Trophoblast cell (in vitro differentiated cells and primary cell): ENCODE data around the gene LCLAT1.

Experiments
- DNase-seq, 2 donors: peaks; one replicate each; pipeline ENCODE4 v3.0.0-alpha.2; 2016
- H2AFZ ChIP-seq: 2 replicates; pipeline ENCODE4 v1.6.1; 2013; ENCODE audit warnings: low read length, moderate library complexity, mild to moderate bottlenecking; ENCODE audit not compliant: insufficient read depth, poor library complexity
- H2AK5ac ChIP-seq: 2 replicates; pipeline ENCODE4 v1.6.1; 2013; ENCODE audit warnings: mild to moderate bottlenecking, low read length
- H2BK120ac ChIP-seq: 2 replicates; pipeline ENCODE4 v1.6.1; 2013; ENCODE audit warnings: low read length, mild to moderate bottlenecking, moderate library complexity; ENCODE audit not compliant: insufficient read depth, poor library complexity
- H2BK12ac ChIP-seq: 2 replicates; pipeline ENCODE4 v1.6.1; 2013; ENCODE audit warnings: mild to moderate bottlenecking, low read length, moderate library complexity
- H2BK5ac ChIP-seq: 2 replicates; pipeline ENCODE4 v1.6.1; 2013; ENCODE audit warnings: low read length, low read depth, moderate library complexity, mild to moderate bottlenecking; ENCODE audit not compliant: poor library complexity
- H3K14ac ChIP-seq: 2 replicates; pipeline ENCODE4 v1.6.1; 2013; ENCODE audit warnings: mild to moderate bottlenecking, low read length
- H3K18ac ChIP-seq: 2 replicates; pipeline ENCODE4 v1.6.1; 2013; ENCODE audit warnings: mild to moderate bottlenecking, low read length
- H3K23ac ChIP-seq: 2 replicates; pipeline ENCODE4 v1.6.1; 2013; ENCODE audit warnings: low read length
- H3K27ac ChIP-seq: 2 replicates; pipeline ENCODE4 v1.5.1; 2013; ENCODE audit warnings: low read depth, mild to moderate bottlenecking, inconsistent platforms, low read length, moderate library complexity
- H3K27me3 ChIP-seq: 2 replicates; pipeline ENCODE4 v1.6.1; 2013; ENCODE audit warnings: inconsistent platforms, mild to moderate bottlenecking, low read length, moderate library complexity; ENCODE audit not compliant: insufficient read depth
- H3K36me3 ChIP-seq, 2 experiments: 1 replicate in 1 of 2; 2 replicates in 1 of 2; pipeline ENCODE4 v1.6.1; 2013; ENCODE audit warnings: low read length in 2 of 2, mild to moderate bottlenecking in 2 of 2, moderate library complexity in 1 of 2; ENCODE audit not compliant: insufficient read depth in 2 of 2, control insufficient read depth in 1 of 2
- H3K4ac ChIP-seq: 2 replicates; pipeline ENCODE4 v1.6.1; 2013; ENCODE audit warnings: low read depth, mild to moderate bottlenecking, low read length, moderate library complexity
- H3K4me1 ChIP-seq, 2 experiments: 1 replicate in 1 of 2; 2 replicates in 1 of 2; pipeline ENCODE4 v1.6.1; 2013; ENCODE audit warnings: low read length in 2 of 2, mild to moderate bottlenecking in 2 of 2, moderate library complexity in 1 of 2; ENCODE audit not compliant: insufficient read depth in 2 of 2, control insufficient read depth in 1 of 2
- H3K4me2 ChIP-seq: 2 replicates; pipeline ENCODE4 v1.6.1; 2013; ENCODE audit warnings: inconsistent platforms, mild to moderate bottlenecking, low read length, moderate library complexity
- H3K4me3 ChIP-seq: 2 replicates; pipeline ENCODE4 v1.5.1; 2013; ENCODE audit warnings: mild to moderate bottlenecking, low read depth, low read length, inconsistent platforms
- H3K79me1 ChIP-seq: one replicate; pipeline ENCODE4 v1.6.1; 2013; ENCODE audit warnings: low read length
- H3K79me2 ChIP-seq: 2 replicates; pipeline ENCODE4 v1.6.1; 2013; ENCODE audit warnings: low read length, mild to moderate bottlenecking; ENCODE audit not compliant: control insufficient read depth, insufficient read depth, poor library complexity
- H3K9ac ChIP-seq: 2 replicates; pipeline ENCODE4 v1.6.1; 2013; ENCODE audit warnings: mild to moderate bottlenecking, low read length
- H3K9me3 ChIP-seq: 2 replicates; pipeline ENCODE4 v1.6.1; 2013; ENCODE audit warnings: low read depth, mild to moderate bottlenecking, control low read depth, inconsistent platforms, low read length; ENCODE audit not compliant: insufficient read depth
- H4K12ac ChIP-seq: 2 replicates; pipeline ENCODE4 v1.6.1; 2013; ENCODE audit warnings: low read depth, mild to moderate bottlenecking, low read length, moderate library complexity
- H4K8ac ChIP-seq: 2 replicates; pipeline ENCODE4 v1.6.1; 2013; ENCODE audit warnings: low read depth, mild to moderate bottlenecking, low read length, moderate library complexity
- H4K91ac ChIP-seq: one replicate; pipeline ENCODE4 v1.6.1; 2013; ENCODE audit warnings: low read depth, mild to moderate bottlenecking, low read length, moderate library complexity
- WGBS: extraction: QIAGEN DNeasy Blood & Tissue Kit; methylation state at CpG from one replicate; pipeline ENCODE4 v1.1.7; 2013; ENCODE audit warnings: missing lambda C conversion rate; ENCODE audit not compliant: insufficient read length, insufficient coverage; ENCODE audit errors: extremely low coverage; 5-methylcytosine and 5-hydroxymethylcytosine counted together

Gene LCLAT1

GRCh38 chr2:30688956-30689401 lies 241.9 kb downstream of the LCLAT1 start:
- Histone ChIP-seq H3K27me3 (no peaks in the 10 kb centered on the region), H2BK5ac (no peak overlapping the region), H3K9ac (no peak overlapping the region), H2BK12ac (no peak overlapping the region), H3K9me3 (peaks cover 1% of the 10 kb centered on the region), H3K4me1 (peaks cover 0 to 3% of the 10 kb centered on the region in 2 experiments), H3K79me1 (peaks cover 4% of the 10 kb centered on the region), H3K36me3 (no peaks in the 10 kb centered on the region), H3K14ac (peak overlapping the region; percentile 11), H4K12ac (no peak overlapping the region), H4K8ac (no peak overlapping the region), H3K27ac (no peak overlapping the region), H2BK120ac (no peak overlapping the region), H3K4me3 (no peak overlapping the region), H3K4me2 (no peak overlapping the region), H2AFZ (no peak overlapping the region), H3K18ac (no peak overlapping the region), H2AK5ac (no peak overlapping the region), H3K4ac (no peak overlapping the region), H4K91ac (no peak overlapping the region), H3K79me2 (no peaks in the 10 kb centered on the region), H3K23ac (no peak overlapping the region)
- DNase-seq, result no peak
- no CpG with 5 or more reads among the region's 4 CpGs for WGBS

- peak overlapping the region; percentile 49 for H2AK5ac ChIP-seq
- no peak overlapping the region for H2AFZ ChIP-seq
- peak overlapping the region; percentile 11 for H2BK12ac ChIP-seq
- no peak overlapping the region for H4K8ac ChIP-seq
- H3K79me2 ChIP-seq, result no peaks in the 10 kb centered on the region
- H3K9ac ChIP-seq, result no peak overlapping the region
- H3K4ac ChIP-seq, result no peak overlapping the region
- no peaks in the 10 kb centered on the region for H3K27me3 ChIP-seq
- H3K36me3 ChIP-seq, result no peaks in the 10 kb centered on the region
- peaks cover 0 to 3% of the 10 kb centered on the region in 2 experiments for H3K4me1 ChIP-seq
- no peak overlapping the region for H3K4me2 ChIP-seq
- no peak overlapping the region for H4K91ac ChIP-seq
- no peak overlapping the region for H2BK120ac ChIP-seq
- WGBS, result no CpG with 5 or more reads among the region's 6 CpGs
- no peak overlapping the region for H3K23ac ChIP-seq
- H2BK5ac ChIP-seq, result no peak overlapping the region
- no peak overlapping the region for H3K4me3 ChIP-seq
- no peak overlapping the region for H3K14ac ChIP-seq
- no peak for DNase-seq
- peaks cover 1% of the 10 kb centered on the region for H3K9me3 ChIP-seq
- peaks cover 4% of the 10 kb centered on the region for H3K79me1 ChIP-seq
- H3K27ac ChIP-seq, result no peak overlapping the region
- H3K18ac ChIP-seq, result no peak overlapping the region
- no peak overlapping the region for H4K12ac ChIP-seq
Measured at GRCh38 chr2:30689496-30690125, 242.6 kb downstream of the LCLAT1 start.

GRCh38 chr2:30690126-30690561 lies 243.1 kb downstream of the LCLAT1 start:
- H3K4me2 ChIP-seq, result no peak overlapping the region
- H4K91ac ChIP-seq, result no peak overlapping the region
- no peak overlapping the region for H3K18ac ChIP-seq
- H3K9ac ChIP-seq, result no peak overlapping the region
- no peak overlapping the region for H2AFZ ChIP-seq
- H4K8ac ChIP-seq, result no peak overlapping the region
- H2AK5ac ChIP-seq, result no peak overlapping the region
- no peak overlapping the region for H2BK120ac ChIP-seq
- H2BK12ac ChIP-seq, result no peak overlapping the region
- no peak overlapping the region for H2BK5ac ChIP-seq
- H3K79me2 ChIP-seq, result no peaks in the 10 kb centered on the region
- H3K27ac ChIP-seq, result no peak overlapping the region
- peaks cover 4% of the 10 kb centered on the region for H3K79me1 ChIP-seq
- no peak overlapping the region for H3K4me3 ChIP-seq
- H3K4me1 ChIP-seq, result peaks cover 0 to 3% of the 10 kb centered on the region in 2 experiments
- no peaks in the 10 kb centered on the region for H3K36me3 ChIP-seq
- no peak for DNase-seq
- no peak overlapping the region for H3K23ac ChIP-seq
- WGBS, result no CpG with 5 or more reads among the region's 5 CpGs
- no peak overlapping the region for H3K4ac ChIP-seq
- H4K12ac ChIP-seq, result no peak overlapping the region
- peaks cover 1% of the 10 kb centered on the region for H3K9me3 ChIP-seq
- no peaks in the 10 kb centered on the region for H3K27me3 ChIP-seq
- no peak overlapping the region for H3K14ac ChIP-seq

GRCh38 chr2:30691091-30691947 lies 244.3 kb downstream of the LCLAT1 start:
- H4K12ac ChIP-seq, result no peak overlapping the region
- no peak overlapping the region for H3K18ac ChIP-seq
- H3K79me2 ChIP-seq, result no peaks in the 10 kb centered on the region
- WGBS, result no CpG with 5 or more reads among the region's 7 CpGs
- no peak overlapping the region for H3K14ac ChIP-seq
- no peak overlapping the region for H3K27ac ChIP-seq
- no peak overlapping the region for H2BK12ac ChIP-seq
- no peak overlapping the region for H3K4me3 ChIP-seq
- H2AK5ac ChIP-seq, result no peak overlapping the region
- no peak overlapping the region for H3K23ac ChIP-seq
- H2BK5ac ChIP-seq, result no peak overlapping the region
- DNase-seq, result no peak
- no peak overlapping the region for H3K4ac ChIP-seq
- no peaks in the 10 kb centered on the region for H3K27me3 ChIP-seq
- no peak overlapping the region for H3K4me2 ChIP-seq
- H4K91ac ChIP-seq, result no peak overlapping the region
- H3K36me3 ChIP-seq, result no peaks in the 10 kb centered on the region
- H2AFZ ChIP-seq, result no peak overlapping the region
- no peak overlapping the region for H4K8ac ChIP-seq
- H2BK120ac ChIP-seq, result no peak overlapping the region
- no peak overlapping the region for H3K9ac ChIP-seq
- peaks cover 0 to 3% of the 10 kb centered on the region in 2 experiments for H3K4me1 ChIP-seq
- peaks cover 1% of the 10 kb centered on the region for H3K9me3 ChIP-seq
- peaks cover 4% of the 10 kb centered on the region for H3K79me1 ChIP-seq
